NCI-H748 treated with DMSO at 0.1 percent for 48 hours (cell line): ENCODE data around the gene CPLANE2.
"Not testable (repeated sequence)": the region's sequence is repeated elsewhere in the genome, so short reads cannot be mapped to it uniquely, and the experiment has no call there.

ENCODE experiments used
- DNase-seq: peaks from one replicate; lab custom pipeline; 2025; lab: John Stamatoyannopoulos, UW

Gene CPLANE2

DNA sequence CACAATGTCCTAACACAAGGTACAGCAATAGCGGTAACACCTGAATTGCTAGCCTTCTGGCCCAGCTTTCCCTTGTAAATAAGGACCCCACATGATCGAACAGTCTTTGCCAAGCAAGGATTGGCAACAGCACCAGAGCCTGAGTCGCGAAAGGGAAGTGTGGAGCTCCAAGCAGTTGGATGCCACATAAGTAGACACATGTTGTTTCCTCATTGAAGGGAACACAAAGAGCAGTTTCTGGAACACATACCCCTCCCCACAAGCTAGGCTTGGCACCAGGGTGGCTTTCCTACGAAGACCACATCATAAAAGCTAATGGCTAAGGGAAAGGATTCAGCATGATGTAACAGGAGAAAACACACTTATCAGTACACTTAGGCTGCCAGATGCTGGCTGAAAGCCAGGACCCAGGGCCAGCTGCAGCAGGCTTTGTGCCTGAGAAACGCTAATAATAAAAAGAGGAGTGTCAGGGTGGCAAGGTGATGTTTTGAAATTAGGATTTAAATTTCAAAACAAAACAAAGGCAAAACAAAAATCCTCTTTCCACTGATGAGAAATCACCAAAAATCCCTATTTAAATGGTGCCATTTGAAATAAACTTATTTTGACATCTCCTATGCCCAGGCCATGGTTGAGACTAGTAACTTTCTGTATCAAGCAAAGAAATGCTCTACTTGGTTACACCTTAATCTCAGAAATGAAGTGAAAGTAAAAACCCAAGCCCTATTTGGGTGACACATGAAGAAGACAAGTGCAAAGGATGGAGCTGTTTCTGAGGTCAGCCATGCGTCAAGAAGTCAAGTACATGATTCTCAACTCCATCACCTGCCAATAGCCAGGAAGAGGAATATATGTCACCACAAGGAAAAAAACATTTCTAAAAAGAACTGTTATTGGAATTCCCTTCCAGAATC, 11.9 kb upstream of the CPLANE2 start:
- DNase-seq = peak; percentile 94

DNA sequence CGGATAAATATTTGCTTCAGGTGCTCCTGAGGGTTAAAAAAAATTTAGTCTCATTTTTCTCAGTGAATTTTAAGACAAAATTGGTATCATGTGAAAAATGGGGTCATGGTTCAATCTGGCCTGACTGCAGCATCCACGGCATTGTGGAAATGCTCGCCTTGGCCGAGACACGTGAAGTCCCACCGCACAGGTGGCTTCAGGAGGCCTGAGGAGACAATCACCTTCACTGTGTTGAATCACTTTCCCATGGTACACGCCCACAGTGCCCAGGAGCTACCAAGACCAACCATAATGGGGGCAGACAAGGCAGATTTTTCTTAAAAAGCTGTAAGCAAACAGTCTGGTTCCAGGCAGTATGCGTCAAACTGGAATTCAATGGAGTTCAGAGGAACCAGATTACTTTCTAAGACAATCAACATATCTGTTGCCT, 11.0 kb upstream of the CPLANE2 start:
- DNase-seq = no peak

DNA sequence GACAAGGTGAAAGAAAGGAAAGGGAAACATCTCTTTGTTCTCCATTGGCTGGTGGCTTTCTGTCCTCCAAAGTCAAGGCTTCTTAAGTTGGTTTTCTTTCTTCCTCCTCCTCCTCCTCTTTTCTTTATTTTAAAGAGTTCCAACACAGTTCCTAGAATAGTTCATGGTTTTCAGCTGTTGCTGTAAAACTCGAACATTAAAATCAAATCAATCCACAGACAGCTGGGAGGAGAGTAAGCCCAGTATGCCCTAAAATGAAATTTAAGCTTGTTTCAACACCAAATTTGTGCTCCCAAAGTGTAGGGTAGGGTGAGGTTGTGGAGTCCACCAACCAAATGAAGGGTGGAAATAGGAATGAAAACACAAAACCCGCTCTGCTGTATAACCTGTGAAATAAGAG, 10.5 kb upstream of the CPLANE2 start:
- DNase-seq = no peak

DNA sequence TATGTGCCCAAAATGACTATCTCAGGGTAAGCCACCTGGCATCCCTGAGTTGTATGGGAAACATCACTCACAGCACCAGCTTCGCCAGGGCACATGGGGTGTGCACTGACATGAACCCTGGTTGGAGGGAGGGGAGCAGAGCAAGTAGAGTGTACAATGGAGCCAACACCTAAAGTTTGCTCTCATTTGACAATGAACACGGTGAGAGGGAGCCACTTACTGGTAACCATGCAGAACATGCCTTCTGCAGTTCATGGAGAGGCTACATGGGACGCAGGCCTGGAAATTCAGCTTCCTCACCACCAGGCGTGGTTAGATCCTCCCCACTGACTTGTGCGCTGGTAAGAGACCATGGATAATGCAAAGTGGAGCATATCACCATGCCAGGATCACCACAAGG, 10.0 kb upstream of the CPLANE2 start:
- no peak for DNase-seq

DNA sequence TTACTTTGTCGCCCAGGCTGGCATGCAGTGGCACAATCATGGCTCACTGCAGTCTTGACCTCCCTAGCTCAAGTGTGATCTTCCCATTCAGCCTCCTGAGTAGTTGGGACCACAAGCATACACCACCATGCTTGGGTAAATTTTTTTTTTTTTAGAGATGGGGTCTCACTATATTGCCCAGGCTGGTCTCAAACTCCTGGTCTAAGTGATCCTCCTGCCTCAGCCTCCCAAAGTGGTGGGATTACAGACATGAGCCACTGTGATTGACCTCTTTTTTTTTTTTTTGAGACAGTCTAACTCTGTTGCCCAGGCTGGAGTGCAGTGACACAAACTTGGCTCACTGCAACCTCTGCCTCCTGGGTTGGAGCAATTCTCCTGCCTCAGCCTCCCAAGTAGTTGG, 9.3 kb upstream of the CPLANE2 start:
- DNase-seq = not testable (repeated sequence)

DNA sequence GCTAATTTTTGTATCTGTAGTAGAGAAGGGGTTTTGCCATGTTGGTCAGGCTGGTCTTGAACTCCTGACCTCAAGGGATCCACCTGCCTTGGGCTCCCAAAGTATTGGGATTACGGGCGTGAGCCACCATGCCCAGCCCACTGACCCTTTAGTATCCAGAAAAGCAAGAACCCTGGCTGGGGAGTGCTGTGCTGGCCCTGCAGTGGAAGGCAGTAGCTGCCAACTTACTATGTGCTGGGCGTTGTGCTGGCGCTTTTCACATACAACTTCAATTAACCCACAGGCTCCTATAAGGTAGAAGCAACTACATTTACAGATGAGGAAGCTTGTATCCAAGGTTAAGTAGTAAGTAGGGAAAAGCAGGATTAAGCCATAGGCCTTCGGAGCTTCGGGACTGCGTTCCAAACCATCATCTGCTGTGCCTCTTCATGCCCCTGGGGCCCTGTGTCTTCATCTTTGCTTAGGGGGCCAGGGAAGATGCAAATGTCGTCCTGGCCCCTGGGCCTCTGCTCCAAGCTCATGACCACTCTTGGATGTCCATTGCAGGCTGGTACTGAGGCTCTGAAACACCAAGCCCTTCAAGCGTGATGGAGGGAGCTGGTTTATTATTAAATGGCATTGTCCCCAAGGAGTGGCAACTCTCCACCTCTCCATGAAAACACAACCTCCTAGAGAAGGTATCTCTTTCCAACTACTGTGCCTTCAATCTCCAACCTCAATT, 8.7 kb upstream of the CPLANE2 start:
- DNase-seq = no peak

DNA sequence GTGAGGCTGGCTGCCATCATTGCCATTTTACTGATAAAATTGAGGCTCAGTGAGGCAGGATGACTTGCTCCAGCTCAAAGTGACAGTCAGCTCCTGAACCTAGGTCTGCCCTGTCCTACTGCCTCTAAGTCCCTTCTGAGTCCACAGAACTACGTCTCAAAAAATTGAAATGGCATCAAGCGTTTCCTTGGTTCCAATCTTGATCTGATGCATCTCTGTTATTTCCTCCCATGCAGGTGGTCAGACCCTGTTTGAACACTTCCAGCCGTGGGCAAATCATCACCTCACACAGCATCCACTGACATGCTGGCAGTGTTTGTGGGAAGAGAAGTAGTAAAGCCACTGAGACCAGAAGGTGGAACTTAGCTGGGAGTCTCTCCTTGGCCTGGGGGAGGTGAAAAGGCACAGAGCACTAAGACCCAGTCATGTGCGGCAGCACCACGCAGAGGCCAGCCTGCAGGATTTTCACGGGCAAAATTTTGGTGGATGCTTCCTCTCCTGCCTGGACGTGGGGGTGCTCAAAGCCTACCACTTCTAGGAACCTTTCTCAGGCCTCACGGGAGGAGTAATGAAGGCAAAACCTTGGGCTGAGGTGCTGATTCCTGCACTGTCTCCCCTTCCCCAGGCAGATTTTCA, 7.8 kb upstream of the CPLANE2 start:
- DNase-seq = no peak

DNA sequence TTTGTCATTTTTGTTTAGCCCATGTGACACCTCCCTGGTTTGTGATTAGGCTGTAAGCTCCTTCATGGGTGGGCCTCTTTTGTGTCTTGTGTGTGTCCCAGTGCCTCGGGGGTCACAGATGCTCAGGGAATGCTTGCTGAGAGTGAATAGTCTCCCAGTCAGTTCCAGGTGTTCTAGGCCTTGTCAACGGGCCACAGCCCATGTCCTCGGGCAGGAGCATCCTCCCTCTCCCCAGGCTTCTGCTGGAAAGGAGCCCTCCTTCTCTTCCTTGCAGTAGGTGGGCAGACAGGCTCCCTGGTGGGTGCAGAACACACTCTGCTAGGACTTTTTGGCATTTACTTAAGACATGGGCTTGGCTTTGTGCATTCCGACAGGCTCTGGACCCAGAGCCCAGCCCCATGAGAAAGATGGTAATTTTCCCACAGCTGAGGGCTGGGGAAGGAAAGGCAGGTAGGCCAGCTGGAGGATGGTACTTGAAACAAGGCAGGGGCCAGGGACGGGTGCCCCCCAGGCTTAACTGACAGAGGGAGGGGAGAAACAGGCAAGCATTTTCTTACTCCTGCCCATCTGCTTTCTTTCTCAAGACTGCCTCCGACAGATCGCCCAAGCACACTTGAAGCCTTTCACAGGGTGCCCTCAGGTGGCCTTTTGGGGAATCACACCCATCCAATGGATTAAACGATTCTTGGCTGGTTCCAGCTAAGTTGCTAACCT, 7.1 kb upstream of the CPLANE2 start:
- DNase-seq = peak; percentile 25

DNA sequence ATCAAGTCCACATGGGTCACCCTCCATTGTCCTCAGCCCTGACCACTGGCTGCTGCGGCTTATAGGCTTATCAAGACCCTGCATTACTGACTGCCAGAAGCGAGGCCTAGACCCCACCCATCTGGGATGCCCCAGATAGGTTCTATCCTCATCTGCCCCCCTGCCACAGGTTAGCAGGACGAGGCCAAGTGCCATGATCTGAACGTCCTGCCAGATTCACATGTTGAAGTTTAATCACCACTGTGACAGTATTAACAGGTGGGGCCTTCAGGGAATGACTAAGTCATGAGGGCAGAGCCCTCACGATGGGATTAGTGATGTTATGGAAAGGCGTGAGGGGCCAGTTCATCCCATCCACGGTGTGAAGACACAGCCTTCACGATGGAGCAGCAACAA, 6.2 kb upstream of the CPLANE2 start:
- DNase-seq = no peak

DNA sequence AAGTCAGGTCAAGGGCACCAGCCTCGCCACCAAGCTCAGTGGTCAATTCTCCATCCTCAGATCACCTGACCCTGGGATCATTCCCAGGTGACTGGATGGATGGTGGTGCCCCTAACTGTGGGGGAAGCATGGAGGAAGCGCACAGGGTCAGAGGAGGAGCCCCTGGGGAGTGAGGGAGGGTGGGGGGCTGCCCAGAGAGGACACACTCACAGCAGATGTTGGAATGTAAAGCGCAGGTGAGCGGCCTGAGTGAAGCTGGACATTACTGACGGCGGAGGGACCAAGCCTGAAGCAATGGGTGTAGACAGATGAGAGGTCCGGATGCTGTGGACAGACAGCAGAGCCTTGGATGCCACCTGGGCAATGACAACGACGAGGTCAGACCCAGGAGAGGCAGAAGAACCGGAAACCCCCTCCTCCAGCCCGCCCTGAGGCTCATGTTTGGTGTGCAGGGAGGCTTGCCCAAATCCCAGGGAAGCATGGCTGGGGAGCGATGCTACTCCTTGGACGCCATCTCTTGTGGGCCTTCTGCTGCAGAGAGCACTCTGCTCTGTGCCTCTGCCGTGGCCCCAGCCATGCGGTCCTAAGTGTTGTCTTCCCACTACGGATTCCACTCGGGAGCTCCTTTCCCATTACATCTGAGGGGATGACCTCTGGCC, 5.7 kb upstream of the CPLANE2 start:
- no peak for DNase-seq

DNA sequence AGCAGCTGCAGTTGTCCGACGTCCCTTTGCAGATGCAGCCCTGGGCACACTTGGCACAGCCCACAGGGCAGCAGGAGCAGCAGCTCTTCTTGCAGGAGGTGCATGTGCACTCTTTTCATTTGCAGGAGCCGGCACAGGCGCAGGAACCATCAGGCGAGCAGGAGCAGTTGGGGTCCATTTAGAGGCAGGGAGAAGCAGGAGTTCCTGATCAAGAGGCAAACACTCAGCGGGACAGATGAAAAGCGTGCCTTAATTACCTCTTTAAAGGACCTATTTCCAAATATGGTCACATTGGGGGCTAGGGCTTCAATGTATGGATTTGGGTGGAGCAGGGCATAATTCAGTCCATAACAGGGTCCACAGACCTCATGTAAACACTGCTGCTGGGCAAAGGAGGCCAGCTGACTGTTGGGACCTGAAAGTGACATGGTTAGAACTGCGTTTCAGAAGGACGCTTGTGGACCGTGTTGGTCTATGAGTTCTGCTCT, 4.3 kb upstream of the CPLANE2 start:
- peak; percentile 38 for DNase-seq

DNA sequence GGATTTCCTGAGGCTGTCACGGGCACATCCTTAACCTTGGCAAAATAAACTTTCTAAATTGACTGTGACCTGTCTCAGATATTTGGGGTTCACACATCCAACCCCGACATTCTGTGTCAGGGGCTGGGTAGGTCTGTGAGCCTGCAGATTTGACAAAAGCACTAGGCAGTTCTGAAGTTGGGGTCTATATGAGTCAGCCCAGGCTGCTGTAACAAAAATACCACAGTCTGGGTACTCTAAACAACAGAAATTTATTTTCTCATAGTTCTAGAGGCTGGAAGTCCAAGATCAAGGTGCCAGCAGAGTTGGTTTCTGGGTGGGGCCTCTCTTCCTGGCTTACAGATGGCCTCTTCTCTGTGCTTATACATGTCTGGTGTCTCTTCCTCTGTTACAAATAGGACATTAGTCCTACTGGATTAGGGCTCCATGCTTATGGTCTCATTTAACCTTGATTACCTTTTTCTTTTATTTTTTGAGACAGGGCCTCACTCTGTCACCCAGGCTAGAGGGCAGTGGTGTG, 3.0 kb upstream of the CPLANE2 start:
- DNase-seq = no peak

DNA sequence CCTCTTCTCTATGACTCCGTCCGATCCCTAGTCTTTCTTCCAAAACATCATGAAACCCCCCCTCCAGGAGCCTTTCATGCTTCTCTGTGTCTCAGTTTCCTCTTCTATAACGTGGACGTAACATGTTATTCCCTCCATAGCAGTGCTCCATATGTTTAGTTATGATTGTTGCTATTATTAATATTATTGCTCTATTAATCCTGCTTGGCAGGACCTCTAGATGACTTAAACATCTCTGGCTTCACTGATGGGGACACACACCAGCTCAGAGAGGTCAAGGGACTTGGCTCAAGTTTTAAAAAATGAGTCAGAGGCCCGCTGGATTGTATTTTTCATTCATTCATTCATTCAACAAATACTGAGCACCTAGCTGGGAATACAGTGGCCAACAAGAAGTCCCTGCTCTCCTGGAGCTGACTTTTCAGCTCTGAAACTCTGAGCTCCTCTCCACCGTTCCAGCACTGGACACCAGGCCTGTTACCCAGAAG, 404 bp upstream of the CPLANE2 start:
- no peak for DNase-seq

DNA sequence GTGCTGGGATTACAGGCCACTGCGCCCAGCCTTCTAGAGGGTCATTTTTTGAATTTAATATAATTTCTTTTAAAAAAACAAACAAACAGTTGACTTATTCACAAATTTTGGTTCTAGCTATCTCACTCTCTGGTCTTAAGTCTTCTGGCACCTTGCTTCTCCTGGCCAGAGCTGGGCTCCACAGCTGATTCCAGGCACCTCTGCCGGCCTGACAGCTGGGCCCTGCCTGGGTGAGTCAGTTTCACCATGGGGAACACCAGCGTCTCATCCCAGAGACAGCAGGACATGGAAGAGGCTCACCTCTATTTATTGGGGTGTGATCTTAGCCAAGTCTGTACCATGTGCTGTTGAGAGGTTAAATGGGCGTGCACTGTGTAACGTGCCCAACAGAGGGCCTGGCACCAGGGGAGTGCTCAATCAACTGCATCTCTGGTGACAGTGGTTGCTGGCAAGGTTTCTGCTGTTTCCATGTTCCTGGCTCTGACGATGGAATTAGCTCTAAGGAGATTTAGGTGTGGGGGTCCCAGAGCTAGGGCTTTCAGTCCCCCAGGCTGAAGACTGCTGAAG, 956 bp downstream of the CPLANE2 start:
- DNase-seq = peak; percentile 8

DNA sequence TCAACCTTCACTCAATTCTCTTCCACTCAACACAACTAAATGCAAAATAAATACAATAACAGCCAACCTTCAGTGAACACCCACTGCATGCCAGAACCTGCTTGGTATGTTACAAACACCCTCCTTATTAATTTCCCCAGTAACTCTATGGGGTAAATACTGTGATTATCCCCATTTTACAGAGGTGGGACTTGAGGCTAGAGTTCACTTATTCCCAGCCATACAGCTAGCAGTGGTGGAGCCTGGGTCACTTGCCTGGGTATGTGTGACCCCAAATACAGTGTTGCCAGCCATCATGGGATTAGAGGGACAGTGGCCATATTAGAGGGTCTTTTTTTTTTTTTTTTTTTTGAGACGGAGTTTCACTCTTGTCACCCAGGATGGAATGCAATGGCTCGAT, 1.6 kb downstream of the CPLANE2 start:
- DNase-seq = no peak

DNA sequence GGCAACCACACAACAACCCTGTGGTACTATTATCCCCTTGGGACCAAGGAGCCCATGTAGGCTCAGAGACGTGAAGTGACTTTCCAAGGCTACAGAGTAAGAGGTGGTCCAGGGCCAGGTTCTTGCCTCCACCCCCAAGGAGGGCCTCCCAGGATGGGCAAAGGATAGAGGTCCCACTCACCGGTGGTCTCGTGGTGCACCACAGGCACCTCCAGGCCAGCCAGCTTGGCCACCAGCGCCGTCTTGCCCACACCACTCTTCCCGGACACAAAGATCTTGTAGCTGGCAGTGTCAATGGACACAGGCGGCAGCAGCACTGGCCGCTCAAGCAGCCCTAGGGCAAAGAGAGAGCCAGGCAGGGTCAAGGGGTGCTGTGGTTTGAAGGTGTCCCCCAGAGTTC, 3.6 kb downstream of the CPLANE2 start:
- no peak for DNase-seq

DNA sequence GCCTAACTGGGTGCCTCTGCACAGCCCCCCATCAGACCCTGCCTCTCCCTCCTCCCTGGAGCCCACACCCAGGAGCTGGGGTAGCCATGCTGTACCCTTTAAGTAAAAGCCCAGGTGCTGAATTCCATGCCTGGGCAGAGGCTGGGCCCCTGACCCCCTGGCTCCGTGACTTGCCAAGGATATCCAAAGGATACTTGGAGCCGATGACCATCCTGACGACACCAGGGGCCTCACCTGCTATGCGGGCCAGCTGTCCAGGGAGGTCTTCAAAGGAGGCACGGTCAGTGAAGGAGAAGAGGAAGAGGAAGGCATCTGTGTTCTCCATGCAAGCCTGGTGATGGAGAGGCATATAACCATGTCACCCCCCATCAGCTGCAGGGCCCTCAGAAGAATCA, 4.7 kb downstream of the CPLANE2 start:
- DNase-seq = no peak

DNA sequence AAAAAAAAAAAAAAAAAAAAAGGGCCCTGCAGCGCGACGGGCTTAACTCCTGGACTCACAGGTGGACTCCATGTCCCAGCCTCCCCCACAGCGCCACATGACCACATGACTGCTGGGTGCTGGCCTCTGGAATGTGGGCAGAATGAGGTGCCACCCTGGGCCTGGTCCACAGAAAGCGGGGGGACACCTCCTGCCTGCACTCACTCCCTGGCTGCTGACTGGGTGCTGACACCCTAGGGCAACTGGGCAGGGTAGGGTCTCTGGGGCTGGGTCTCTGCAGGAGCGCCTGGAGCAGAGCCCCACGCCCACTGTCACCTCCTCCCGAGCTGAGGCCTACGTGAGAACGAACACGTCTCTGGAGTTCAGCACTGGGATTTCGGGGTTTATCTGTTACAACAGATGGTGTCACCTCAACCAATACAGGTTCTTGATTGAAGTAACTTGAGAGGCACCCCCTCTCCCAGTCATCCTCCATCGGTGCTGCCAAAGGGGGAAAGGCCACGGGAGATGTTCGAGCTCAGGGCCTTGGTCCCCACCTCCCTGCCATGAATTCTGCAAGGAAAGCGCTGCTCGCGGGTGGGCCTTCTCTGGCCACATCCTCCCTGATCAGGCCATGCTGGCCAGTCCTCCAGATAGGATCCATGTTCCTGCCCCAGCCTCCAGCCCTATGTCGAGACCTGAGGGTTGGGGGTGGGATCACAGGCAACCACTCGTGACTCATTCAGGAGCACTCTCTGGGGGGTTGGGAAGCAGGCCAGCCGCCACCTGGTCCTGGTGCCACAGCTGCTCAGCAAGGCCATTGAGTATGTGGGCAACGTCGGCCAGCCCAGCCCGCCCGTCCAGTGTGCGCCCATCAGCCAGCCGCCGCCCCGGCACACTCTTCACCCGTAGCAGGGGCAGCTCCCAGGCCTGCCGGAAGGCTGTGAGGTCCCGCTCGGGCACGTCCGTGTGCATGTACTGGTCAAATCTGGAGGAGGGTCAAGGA, 5.4 kb downstream of the CPLANE2 start:
- DNase-seq = no peak

DNA sequence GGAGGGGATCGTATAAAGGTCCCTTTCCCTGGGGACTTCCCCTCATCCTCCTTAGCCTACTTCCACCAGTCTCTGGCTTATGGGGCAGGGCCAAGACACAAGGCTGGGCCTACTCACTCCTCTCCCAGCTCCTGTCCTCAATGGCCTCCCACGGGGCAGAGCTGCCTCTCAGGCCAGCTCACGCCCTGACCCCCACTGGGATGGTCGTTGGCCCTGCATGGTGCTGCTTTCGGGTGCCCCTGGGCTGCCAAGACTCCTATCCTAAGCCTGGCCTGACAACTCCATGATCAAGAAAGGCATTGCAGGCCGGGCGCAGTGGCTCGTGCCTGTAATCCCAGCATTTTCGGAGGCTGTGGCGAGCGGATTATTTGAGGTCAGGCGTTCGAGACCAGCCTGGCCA, 6.2 kb downstream of the CPLANE2 start:
- DNase-seq = no peak
